ENCODE results near the gene LUC7L3. TPM values are rescaled to one million over a fixed set of nuclear protein-coding genes. Genes with fewer than 3 reads are reported as not detected.

Gene LUC7L3
- total and polyA plus RNA-seq, 2 of the 13 experiments (the other 11 are each of a cell fraction or from before 2014, with no cell fraction given): 108 to 120 TPM

DNA sequence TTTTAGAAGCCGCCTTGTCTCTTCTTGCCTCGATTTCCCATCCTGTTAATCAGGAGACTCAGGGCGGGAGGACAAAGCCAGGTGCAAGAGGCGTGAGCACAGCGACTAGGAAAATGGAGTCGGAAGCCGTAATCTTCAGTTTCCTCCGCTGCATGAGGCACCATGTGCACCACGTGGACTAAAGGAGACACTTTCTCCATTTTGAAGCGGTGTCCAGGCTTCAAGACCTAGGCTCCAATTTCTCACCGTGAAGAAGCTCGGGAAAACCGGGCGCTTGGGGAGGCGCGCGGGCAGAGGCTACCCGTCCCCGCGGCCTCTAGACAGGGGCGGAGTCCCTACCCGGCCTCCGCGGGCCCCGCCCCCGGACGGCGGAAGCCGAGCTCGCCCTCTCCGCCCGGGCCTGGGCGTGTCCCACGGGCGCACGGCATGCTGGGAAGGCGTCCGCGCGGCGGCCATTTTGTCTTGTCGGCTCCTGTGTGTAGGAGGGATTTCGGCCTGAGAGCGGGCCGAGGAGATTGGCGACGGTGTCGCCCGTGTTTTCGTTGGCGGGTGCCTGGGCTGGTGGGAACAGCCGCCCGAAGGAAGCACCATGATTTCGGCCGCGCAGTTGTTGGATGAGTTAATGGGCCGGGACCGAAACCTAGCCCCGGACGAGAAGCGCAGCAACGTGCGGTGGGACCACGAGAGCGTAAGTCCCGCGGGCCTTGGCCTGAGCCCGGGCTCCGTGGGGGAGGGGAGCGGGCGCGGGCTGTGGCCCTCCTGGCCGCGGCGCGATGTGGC, at the start of gene LUC7L3 (continued):
- peak; percentile 62 for TF ChIP-seq RERE (CRISPR knock-in tag; IDR thresholded peaks at IDR 0.05; ENCODE audit: low read depth)
- 0 out of 2 replicates have a peak, but pooled peaks have one; percentile 65 for TF ChIP-seq PRDM4 (CRISPR knock-in tag; IDR thresholded peaks at IDR 0.05; ENCODE audit: borderline replicate concordance)
- TF ChIP-seq, protein P1, sequence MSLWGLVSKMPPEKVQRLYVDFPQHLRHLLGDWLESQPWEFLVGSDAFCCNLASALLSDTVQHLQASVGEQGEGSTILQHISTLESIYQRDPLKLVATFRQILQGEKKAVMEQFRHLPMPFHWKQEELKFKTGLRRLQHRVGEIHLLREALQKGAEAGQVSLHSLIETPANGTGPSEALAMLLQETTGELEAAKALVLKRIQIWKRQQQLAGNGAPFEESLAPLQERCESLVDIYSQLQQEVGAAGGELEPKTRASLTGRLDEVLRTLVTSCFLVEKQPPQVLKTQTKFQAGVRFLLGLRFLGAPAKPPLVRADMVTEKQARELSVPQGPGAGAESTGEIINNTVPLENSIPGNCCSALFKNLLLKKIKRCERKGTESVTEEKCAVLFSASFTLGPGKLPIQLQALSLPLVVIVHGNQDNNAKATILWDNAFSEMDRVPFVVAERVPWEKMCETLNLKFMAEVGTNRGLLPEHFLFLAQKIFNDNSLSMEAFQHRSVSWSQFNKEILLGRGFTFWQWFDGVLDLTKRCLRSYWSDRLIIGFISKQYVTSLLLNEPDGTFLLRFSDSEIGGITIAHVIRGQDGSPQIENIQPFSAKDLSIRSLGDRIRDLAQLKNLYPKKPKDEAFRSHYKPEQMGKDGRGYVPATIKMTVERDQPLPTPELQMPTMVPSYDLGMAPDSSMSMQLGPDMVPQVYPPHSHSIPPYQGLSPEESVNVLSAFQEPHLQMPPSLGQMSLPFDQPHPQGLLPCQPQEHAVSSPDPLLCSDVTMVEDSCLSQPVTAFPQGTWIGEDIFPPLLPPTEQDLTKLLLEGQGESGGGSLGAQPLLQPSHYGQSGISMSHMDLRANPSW (CRISPR knock-in tag; IDR thresholded peaks at IDR 0.05; ENCODE audit: borderline replicate concordance): peak; percentile 82; the same call in 1 of the 2 replicates
- no peak for TF ChIP-seq PAF1 (CRISPR knock-in tag; IDR thresholded peaks at IDR 0.05)
- TF ChIP-seq ZFP1 (CRISPR knock-in tag; IDR thresholded peaks at IDR 0.05): peak; percentile 83
- peak; percentile 91; the same call in 1 of the 2 replicates for TF ChIP-seq FOXO4 (CRISPR knock-in tag; conservative IDR thresholded peaks at IDR 0.05)
- TF ChIP-seq HNRNPK (IDR thresholded peaks at IDR 0.05; ENCODE audit: low read depth, low read length, poor library complexity, severe bottlenecking): peak; percentile 77
- no peak; the same call in 1 of the 2 replicates for TF ChIP-seq NFIC (IDR thresholded peaks at IDR 0.05; ENCODE audit: low read length)
- TF ChIP-seq, protein P2, sequence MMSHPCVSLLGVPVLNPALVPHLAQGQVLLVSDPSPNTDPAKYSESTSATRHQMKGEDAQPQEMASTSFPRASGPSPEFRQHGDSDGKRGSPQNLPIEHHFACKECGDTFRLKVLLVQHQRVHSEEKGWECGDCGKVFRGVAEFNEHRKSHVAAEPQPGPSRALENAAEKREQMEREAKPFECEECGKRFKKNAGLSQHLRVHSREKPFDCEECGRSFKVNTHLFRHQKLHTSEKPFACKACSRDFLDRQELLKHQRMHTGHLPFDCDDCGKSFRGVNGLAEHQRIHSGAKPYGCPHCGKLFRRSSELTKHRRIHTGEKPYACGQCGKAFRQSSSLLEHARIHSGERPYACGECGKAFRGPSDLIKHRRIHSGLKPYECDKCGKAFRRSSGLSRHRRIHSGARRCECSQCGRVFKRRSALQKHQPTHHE (CRISPR knock-in tag; IDR thresholded peaks at IDR 0.05; ENCODE audit: borderline replicate concordance): peak; percentile 5; the same call in 1 of the 2 replicates
- TF ChIP-seq AGO2 (optimal IDR thresholded peaks at IDR 0.05; ENCODE audit: low read depth, low read length): peak; percentile 93
- 0 out of 2 replicates have a peak, but pooled peaks have one; percentile 86 for TF ChIP-seq HOXA9 (CRISPR knock-in tag; IDR thresholded peaks at IDR 0.05; ENCODE audit: borderline replicate concordance)
- peak; percentile 93 for TF ChIP-seq TOE1 (CRISPR knock-in tag; IDR thresholded peaks at IDR 0.05)
